Measurements from ENCODE around the gene CRY2. TPM values are rescaled to one million over a fixed set of nuclear protein-coding genes. Genes with fewer than 3 reads are reported as not detected.

CRY2 gene
- total RNA-seq, 6 experiments from 2014 or later: 12.5 to 16.4 (median 14.1) TPM

- H3K36me3 Mint-ChIP-seq (ENCODE audit: low read depth): peaks cover 5% of the 10 kb centered on the region
- no peaks in the 10 kb centered on the region for H3K9me3 Mint-ChIP-seq
- H3K4me1 Mint-ChIP-seq (ENCODE audit: low read depth): peaks cover 19% of the 10 kb centered on the region
- no peak for TF ChIP-seq CTCF (IDR thresholded peaks at IDR 0.05)
- H3K27ac Mint-ChIP-seq: no peak overlapping the region
- H3K27me3 Mint-ChIP-seq (ENCODE audit: insufficient read depth): peaks cover 20% of the 10 kb centered on the region
- no peak for DNase-seq
- H3K4me3 Mint-ChIP-seq: no peak overlapping the region
Measured at GRCh38 chr11:45802531-45803317, 44.6 kb upstream of the CRY2 start.

- no peak for TF ChIP-seq CTCF (IDR thresholded peaks at IDR 0.05)
- peak overlapping the region; percentile 99 for H3K27ac Mint-ChIP-seq
- peak overlapping the region; percentile 96 for H3K4me3 Mint-ChIP-seq
- peaks cover 8% of the 10 kb centered on the region for H3K27me3 Mint-ChIP-seq (ENCODE audit: insufficient read depth)
- H3K9me3 Mint-ChIP-seq: no peaks in the 10 kb centered on the region
- peak; percentile 7 for DNase-seq
- H3K4me1 Mint-ChIP-seq (ENCODE audit: low read depth): peaks cover 32% of the 10 kb centered on the region
- peaks cover 8% of the 10 kb centered on the region for H3K36me3 Mint-ChIP-seq (ENCODE audit: low read depth)
Measured at GRCh38 chr11:45803971-45804760, 43.1 kb upstream of the CRY2 start.

GRCh38 chr11:45804761-45805304, 42.4 kb upstream of the CRY2 start, which contains the start of gene SLC35C1:
TSS of gene SLC35C1 (plus strand) at chr11:45805149. CDS start at chr11:45805802, 653 bp downstream.
- Mint-ChIP-seq H3K4me3 (peak within 1 kb of the TSS; percentile 96), H3K27ac (peak within 1 kb of the TSS; percentile 99), H3K9me3 (no peaks in the 10 kb centered on the region), H3K27me3 (ENCODE audit: insufficient read depth) (peaks cover 5% of the 10 kb centered on the region), H3K36me3 (ENCODE audit: low read depth) (peaks cover 15% of the 10 kb centered on the region), H3K4me1 (ENCODE audit: low read depth) (peaks cover 39% of the 10 kb centered on the region)
- TF ChIP-seq CTCF (IDR thresholded peaks at IDR 0.05): peak; percentile 65
- DNase-seq: peak; percentile 91

- peaks cover 19% of the 10 kb centered on the region for H3K36me3 Mint-ChIP-seq (ENCODE audit: low read depth)
- H3K27ac Mint-ChIP-seq: peak overlapping the region; percentile 99
- H3K9me3 Mint-ChIP-seq: no peaks in the 10 kb centered on the region
- TF ChIP-seq CTCF (IDR thresholded peaks at IDR 0.05): no peak
- DNase-seq: peak; percentile 57
- peaks cover 41% of the 10 kb centered on the region for H3K4me1 Mint-ChIP-seq (ENCODE audit: low read depth)
- H3K27me3 Mint-ChIP-seq (ENCODE audit: insufficient read depth): peaks cover 5% of the 10 kb centered on the region
- peak overlapping the region; percentile 96 for H3K4me3 Mint-ChIP-seq
Measured at GRCh38 chr11:45805305-45806071, 41.8 kb upstream of the CRY2 start.
